ENCODE results near the gene CHADL.

CHADL gene

GRCh38 chr22:41229730-41230400 is 10.9 kb downstream of the CHADL start:
- DNase-seq (ENCODE audit: low spot score), result no peak

DNA sequence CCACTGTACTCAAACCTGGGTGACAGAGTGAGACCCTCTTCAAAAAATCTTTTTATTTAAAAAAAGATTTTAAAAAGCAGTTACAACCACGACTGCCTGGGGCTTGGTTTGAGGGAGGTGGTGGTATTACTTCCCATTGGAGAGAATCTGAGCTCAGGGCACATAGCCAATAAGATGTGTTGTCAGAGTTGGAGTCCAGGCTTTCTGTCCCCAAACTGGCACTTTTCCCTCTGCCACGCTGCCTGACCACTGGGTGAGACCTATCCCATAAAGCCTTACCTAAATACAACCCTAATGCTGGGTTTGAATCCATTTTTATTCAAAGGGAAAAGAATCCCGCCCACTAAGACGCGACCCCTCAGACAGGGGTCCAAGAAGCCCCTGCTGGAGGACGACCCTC is 11.5 kb downstream of the CHADL start:
- DNase-seq (ENCODE audit: low spot score), result no peak

DNA sequence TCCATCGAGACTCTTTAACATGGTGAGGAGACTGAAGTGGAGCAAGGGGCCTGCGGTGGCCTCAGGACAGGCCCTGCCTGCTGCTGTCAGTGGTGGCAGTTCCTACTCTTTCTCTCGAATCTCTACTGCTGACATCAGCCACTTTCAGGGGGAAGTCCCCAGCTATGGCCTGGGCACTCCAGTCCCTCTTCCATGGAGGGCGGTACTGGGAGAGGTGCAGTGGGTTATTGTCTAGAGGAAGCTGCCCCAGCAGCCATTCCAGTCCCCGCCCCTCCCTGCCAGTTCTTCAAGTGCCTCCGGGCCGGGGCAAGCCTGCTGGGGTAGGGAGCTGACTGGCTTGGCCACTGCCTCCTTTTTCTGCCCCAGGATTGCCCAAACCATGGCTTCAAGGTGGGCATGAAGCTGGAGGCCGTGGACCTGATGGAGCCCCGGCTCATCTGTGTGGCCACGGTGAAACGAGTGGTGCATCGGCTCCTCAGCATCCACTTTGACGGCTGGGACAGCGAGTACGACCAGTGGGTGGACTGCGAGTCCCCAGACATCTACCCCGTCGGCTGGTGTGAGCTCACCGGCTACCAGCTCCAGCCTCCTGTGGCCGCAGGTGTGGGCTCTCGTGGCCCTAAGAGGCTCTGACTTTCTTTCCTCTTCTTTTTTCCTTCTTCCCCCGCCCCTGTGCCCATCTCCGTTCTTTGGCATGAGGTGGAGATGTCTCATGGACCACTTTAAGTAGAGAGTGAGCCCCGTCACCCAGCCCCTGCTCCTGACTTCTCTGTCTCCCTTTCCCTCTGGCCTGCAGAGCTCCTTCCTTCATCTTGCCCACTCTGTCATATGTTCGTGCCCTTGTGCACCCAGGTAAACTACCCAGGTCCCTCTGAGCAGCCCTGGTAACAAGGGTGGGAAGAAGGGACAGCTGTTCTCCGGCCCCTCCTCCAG is 13.7 kb downstream of the CHADL start:
- no peak for DNase-seq (ENCODE audit: low spot score)

DNA sequence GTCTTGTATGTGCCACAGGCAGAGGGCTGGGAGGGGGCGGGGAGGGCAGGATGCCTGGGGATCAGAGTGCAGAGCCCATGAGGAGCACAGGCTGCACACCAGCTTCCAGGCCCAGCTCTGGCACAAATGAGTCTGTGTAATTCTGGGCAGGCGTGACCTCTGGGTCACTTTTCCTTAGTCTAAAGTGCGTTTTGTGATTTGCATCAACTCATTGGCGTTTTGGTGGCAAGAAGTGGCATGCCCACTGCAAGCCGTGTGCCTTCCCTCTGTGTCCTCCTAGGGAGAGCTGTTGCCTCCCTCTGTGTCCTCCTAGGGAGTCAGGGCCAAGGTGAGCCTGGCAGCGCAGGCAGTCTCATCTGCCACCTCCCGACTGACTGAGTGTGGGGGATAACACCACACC is 17.2 kb downstream of the CHADL start:
- no peak for DNase-seq (ENCODE audit: low spot score)

DNA sequence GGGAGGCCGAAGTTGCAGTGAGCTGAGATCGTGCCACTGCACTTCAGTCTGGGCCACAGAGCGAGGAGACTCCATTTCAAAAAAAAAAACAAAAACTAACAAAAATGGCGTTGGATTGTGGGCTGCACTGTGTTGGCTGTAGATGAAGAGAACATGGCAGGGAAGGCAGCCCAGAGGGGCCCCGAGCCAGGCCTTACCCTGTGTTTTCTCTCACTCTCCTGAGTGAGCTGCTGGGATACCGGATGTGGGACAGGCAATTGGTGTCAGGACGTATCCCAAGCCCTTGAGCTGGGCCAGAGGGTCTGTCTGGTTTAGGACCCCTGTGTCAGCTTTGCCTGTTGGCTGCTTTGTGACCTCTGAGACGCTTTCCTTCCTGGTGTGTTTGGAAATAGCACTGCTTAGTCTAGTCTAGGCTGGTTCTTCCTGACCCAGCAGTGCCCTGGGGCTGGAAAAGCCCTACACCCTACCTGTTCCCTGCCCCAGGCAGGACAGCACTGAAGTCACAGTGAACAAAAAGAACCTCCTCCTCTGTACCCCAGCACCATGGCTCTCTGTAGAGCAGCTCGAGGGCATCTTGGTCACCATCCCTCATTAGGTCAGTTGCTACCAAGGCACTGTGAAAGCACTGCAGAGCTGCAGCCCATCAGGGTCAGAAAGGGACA is 17.8 kb downstream of the CHADL start:
- DNase-seq (ENCODE audit: low spot score), result no peak

GRCh38 chr22:41217553-41218157 is 23.1 kb downstream of the CHADL start:
- DNase-seq (ENCODE audit: low spot score), result peak; percentile 30

- no peak for DNase-seq (ENCODE audit: low spot score)
Measured at GRCh38 chr22:41216984-41217383, 23.7 kb downstream of the CHADL start.

DNA sequence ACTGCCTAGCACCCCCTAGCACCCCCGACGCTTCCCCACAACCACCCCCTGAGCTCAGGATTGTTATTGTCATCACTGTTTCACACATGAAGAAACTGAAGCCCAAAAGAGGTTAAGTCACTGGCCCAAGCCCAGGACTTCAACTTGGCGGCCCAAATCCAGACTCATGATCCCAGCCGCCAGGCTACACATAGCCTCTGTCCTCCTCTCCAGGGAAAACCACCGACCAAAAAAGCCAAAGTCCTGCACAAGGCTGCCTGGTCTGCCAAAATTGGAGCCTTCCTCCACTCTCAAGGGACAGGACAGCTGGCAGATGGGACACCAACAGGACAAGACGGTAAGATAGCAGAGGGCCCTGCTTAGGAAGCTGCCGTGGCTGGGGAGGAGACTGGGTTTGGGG is 24.8 kb downstream of the CHADL start:
- DNase-seq (ENCODE audit: low spot score), result no peak

- DNase-seq (ENCODE audit: low spot score), result no peak
Measured at GRCh38 chr22:41215409-41215808, 25.3 kb downstream of the CHADL start.

DNA sequence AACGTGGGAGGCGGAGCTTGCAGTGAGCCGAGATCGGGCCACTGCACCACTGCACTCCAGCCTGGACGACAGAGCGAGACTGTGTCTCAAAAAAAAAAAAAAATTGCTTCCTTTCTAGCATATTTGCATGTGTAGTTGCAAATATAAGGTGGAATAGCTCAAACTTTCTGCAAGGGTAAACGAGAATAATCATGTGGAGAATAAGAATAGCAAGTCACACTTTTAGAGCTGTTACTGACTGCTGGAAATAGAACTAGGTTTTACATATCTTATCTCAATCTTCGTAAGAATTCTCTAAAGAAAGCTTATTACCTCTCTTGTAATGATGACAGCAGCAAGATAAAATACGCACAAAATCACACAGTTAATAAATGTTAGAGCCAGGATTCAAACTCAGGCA is 34.0 kb downstream of the CHADL start:
- no peak for DNase-seq (ENCODE audit: low spot score)

DNA sequence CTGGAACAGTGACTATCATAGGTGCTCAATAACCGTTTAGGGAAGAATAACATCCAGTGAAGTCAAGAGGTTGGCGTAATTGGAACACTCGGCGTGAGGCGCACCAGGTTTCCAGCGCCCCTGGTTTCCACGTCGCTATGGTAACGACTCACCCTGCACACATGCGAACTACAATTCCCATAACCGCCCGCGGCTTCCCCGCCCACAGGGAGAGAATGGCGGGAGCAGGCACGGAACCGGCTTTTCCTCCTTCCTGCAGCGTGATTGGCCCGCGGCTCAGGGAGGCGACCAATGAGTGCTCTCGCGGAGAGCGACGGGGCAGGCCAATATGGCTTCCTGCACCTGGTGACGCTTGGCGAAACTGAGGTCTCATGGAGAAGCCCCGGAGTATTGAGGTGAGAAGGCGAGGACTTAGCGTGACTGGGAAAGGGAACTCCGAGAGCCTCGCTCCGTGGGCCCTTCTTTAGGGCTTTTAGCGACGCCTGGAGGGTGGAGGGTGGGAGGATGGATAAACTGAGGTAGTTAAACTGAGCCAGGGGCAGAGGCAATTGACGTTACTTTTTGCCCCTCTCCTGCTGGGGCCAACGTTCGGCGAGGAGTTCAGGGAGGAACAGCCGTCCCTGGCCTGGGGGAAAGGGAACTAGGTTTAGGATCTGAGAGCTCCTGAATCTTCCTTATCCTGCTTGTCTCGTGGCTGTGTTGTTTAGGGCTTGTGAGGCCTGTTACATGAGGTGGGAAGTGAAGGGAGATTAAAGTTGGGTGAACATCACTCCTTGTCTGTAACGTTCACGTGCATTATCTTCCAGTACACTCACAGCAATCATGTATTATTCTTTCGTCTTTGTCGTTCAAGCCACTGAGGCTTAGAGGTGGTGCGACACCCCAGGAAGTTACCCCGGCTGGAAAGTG is 35.5 kb downstream of the CHADL start, which contains the start of gene L3MBTL2:
TSS of gene L3MBTL2 (plus strand) at position 321 of the 909 bp plus-strand sequence. CDS start at position 372, 51 bp downstream.
- DNase-seq (ENCODE audit: low spot score), result peak; percentile 97

- DNase-seq (ENCODE audit: low spot score), result no peak
Measured at GRCh38 chr22:41204066-41204465, 36.7 kb downstream of the CHADL start.

- no peak for DNase-seq (ENCODE audit: low spot score)
Measured at GRCh38 chr22:41203118-41203517, 37.6 kb downstream of the CHADL start.

- DNase-seq (ENCODE audit: low spot score), result no peak
Measured at GRCh38 chr22:41201141-41201540, 39.6 kb downstream of the CHADL start.

DNA sequence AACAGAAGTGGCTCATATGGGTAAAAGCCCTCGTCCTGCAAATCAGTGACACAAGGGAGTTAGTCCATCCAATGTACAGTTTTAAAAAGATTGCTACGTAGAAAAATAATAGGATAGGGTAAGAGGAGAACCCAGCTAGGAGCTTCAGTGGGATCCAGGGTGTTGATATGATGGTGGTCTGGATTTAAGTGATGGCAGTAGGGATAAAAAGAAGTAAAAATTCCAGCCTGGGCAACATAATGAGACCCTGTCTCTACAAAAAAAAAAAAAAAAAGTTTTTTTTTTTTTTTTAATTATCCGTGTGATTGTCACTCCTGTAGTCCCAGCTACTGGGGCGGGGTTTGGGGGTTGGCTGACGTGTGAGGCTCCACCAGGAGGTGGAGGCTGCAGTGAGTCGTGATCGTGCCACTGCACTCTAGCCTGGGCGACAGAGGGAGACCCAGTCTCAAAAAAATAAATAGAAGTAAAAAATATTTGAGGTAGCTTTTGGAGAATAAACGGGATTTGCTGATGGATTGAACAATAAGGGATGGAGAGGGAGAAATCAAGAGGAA is 42.6 kb downstream of the CHADL start:
- DNase-seq (ENCODE audit: low spot score), result peak; percentile 28

DNA sequence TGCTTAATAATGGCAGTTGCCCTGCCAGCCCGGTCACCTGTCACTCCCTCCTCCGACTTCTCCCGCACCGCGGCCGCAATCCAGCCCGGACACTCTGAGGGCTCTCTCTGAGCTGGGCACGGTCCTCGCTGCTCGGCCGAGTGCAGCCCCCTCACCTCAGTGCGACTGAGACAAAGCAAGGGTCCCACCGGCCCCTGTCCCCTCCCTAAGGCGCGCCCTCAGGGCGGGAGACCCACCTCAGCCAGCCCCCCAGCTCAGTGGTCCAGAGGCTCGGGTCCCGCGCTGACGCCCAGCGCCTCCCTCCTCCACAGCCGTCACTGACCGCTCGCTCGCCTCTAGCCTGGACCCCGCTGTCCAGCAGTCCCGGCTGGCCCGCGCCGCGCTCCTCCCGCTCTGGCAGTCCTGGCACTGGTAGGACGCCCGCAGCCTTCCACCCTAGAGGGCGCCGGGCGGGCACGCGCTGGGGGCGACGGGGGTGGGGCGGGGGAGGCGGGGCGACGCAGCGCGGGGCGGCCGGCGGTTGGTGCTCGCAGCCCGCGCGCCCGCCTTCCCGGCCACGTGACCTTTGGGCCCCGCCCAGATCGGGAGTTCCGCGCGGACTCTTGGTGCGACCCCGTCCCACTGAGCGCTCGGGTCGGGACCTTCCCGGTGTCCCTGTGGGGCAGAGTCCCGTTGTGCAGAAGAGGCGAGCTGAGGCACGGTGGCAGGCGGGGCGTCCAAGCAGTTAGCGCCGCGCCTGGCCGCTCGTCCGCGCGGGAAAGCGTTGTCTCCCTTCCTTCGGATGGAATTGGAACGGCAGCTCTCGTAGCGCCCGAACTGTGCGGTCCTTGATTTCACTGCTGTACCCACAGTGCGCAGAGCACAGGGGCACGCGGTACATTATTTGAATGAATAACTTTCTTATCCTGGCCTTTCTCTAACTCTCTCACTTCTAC is 43.4 kb downstream of the CHADL start:
- DNase-seq (ENCODE audit: low spot score), result peak; percentile 77

- DNase-seq (ENCODE audit: low spot score), result no peak
Measured at GRCh38 chr22:41193829-41194228, 46.9 kb downstream of the CHADL start.

DNA sequence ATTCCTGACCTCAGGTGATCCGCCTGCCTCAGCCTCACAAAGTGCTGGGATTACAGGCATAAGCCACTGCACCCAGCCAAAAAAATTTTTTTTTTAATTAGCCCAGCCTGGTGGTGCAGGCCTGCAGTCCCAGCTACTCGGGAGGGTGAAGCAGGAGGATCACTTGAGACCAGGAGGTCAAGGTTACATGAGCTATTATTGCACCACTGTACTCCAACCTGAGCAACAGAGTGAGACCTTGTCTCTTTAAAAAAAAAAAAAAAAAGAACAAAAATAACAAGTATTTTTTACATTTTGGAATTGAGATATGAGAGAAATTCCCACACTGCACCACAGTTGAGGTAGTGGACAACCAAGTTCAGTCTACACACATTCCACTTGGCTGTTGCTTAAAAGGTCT is 49.3 kb downstream of the CHADL start:
- no peak for DNase-seq (ENCODE audit: low spot score)

DNA sequence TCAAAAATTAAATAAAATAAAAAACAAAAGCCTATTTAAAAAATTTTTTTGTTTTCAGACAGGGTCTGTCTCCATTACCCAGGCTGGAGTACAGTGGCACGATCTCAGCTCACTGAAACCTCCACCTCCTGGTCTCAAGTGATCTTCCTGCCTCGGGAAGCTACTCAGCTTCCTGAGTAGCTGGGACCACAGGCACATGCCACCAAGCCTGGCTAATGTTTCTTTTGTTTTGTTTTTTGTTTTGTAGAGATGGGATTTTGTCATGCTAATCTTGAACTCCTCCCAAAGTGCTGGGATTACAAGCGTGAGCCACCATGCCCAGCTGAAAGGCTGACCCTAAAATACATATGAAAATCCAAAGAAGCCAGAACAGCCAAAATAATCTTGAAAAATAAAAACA is 56.1 kb downstream of the CHADL start:
- no peak for DNase-seq (ENCODE audit: low spot score)
